ES-I3 (cell line): Measurements from ENCODE around the gene PRUNE2.
A peak's percentile ranks its signal among the peaks of the same experiment; 100 is the strongest.

ENCODE experiments used
- H3K36me3 ChIP-seq: 2 replicates; pipeline ENCODE4 v1.6.1; 2013; ENCODE audit warnings: mild to moderate bottlenecking, low read length, control low read depth, moderate library complexity; ENCODE audit not compliant: insufficient read depth
- H3K4me1 ChIP-seq: 2 replicates; pipeline ENCODE4 v1.6.1; 2013; ENCODE audit warnings: mild to moderate bottlenecking, control low read depth, low read length; ENCODE audit not compliant: insufficient read depth
- H3K9ac ChIP-seq: 2 replicates; pipeline ENCODE4 v1.6.1; 2013; ENCODE audit warnings: low read depth, mild to moderate bottlenecking, low read length, moderate library complexity
- H3K9me3 ChIP-seq: 2 replicates; pipeline ENCODE4 v1.6.1; 2013; ENCODE audit warnings: mild to moderate bottlenecking, low read length, moderate library complexity; ENCODE audit not compliant: control insufficient read depth, insufficient read depth

PRUNE2 gene

DNA sequence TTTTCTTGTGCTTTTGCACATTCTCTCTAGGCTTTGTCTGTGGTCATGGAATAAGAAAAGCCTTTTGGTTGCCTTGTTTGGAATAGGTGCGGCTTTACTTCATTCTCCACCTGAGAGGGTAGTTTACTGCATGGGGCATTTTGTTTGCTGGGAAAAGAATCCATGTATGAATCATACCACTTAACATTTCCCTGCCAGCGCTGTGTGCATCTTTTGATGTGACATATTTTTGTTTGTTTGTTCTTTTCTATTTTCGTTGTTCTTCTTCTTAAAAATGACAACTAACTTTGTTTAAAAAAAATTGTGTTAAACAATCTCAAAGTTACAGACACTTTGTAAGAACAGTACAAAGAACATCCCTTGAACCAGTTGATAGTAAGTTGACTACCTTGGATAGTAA is 333.8 kb downstream of the PRUNE2 start:
- H3K36me3 ChIP-seq = no peaks in the 10 kb centered on the region
- peak overlapping the region; percentile 36; the same call in 1 of the 2 replicates for H3K9ac ChIP-seq
- H3K4me1 ChIP-seq = peaks cover 8% of the 10 kb centered on the region
- H3K9me3 ChIP-seq = no peaks in the 10 kb centered on the region

DNA sequence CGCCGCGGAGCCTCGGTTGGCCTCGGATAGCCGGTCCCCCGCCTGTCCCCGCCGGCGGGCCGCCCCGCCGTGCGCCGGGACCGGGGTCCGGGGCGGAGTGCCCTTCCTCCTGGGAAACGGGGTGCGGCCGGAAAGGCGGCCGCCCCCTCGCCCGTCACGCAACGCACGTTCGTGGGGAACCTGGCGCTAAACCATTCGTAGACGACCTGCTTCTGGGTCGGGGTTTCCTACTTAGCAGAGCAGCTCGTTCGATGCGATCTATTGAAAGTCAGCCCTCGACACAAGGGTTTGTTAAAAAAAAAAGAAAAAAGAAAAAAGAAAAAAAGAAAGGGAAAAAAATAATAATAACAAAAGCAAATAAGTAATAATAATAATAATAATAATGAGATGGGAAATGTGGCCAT is 334.2 kb downstream of the PRUNE2 start:
- H3K36me3 ChIP-seq = no peaks in the 10 kb centered on the region
- H3K4me1 ChIP-seq = peaks cover 8% of the 10 kb centered on the region
- no peaks in the 10 kb centered on the region for H3K9me3 ChIP-seq
- H3K9ac ChIP-seq = peak overlapping the region; percentile 36; the same call in 1 of the 2 replicates

DNA sequence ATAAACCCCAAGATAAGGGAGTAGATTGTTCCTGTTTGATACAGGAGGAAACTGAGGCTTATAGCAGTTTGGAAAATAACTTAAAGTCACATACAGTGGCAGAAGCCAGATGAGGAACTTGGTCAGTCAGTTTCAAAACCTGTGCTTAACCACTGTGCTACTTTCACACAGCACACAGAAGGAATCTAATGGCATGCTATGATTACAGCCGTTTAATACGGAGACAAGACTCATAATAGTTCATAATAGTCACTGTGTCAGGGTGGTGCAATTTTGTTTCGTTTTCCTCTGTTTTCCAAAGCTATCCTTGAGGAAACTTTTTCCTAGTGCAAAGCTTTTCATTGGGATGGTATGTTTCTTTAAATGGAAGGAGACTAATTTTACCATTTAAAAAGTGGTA is 334.6 kb downstream of the PRUNE2 start:
- H3K4me1 ChIP-seq = peaks cover 7% of the 10 kb centered on the region
- H3K36me3 ChIP-seq = no peaks in the 10 kb centered on the region
- peak overlapping the region; percentile 36; the same call in 1 of the 2 replicates for H3K9ac ChIP-seq
- no peaks in the 10 kb centered on the region for H3K9me3 ChIP-seq

DNA sequence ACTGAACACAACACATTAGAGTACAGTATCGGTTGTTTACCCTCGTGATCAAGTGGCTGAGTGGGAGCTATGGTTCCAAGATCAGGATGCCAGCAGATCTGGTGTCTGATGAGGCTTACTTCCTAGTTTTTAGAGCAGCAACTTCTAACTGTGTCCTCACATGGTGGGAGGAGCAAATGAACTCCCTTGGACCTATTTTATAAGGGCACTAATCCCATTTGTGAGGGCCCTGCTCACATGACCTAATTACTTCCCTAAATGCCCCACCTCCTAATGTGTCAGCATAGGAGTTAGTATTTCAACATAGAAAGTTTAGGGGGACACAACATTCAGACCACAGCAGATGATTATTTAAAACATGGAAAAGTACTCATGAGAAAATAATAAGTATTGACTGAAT is 335.1 kb downstream of the PRUNE2 start:
- H3K9me3 ChIP-seq = no peaks in the 10 kb centered on the region
- H3K36me3 ChIP-seq = no peaks in the 10 kb centered on the region
- H3K4me1 ChIP-seq = peaks cover 4% of the 10 kb centered on the region; the same call in 1 of the 2 replicates
- H3K9ac ChIP-seq = no peak overlapping the region

DNA sequence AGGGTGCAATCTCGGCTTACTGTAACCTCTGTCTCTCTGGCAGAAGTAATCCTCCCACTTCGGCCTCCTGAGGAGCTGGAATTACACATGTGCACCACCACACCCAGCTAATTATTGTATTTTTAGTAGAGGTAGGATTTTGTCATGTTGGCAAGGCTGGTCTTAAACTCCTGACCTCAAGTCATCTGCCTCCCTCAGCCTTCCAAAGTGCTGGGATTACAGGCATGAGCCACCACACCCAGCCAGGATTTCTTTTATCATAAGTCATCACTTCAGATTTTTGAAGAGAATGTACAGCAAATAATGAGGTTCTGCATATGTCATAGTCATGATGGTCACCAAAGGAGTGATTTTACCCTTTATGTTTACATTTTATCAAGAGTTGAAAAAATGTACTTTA is 338.8 kb downstream of the PRUNE2 start:
- H3K9ac ChIP-seq = no peak overlapping the region

DNA sequence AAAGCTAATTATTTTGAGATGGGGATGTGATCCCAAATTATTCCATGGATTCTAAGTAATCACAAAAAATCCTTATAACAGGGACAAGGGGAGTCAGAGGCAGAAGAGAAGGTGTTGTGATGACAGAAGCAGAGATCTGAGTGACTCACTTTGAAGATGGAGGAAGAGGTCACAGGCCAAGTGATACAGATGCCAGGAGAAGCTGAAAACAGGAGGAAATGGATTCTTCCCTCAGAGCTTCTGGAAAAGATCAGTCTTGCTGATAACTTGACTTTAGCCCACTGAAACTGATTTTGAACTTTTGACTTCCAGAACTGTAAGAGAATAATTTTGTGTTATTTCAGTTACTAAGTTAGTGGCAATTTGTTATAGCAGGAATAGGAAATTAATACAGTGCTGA is 341.6 kb downstream of the PRUNE2 start:
- Histone ChIP-seq H3K36me3 (no peaks in the 10 kb centered on the region), H3K9me3 (no peaks in the 10 kb centered on the region; the same call in 1 of the 2 replicates), H3K9ac (no peak overlapping the region), H3K4me1 (no peaks in the 10 kb centered on the region)

More for the DNA sequence above, 338.8 kb downstream of the PRUNE2 start:
- no peaks in the 10 kb centered on the region for H3K36me3 ChIP-seq
- H3K9me3 ChIP-seq = no peaks in the 10 kb centered on the region
- no peaks in the 10 kb centered on the region for H3K4me1 ChIP-seq

DNA sequence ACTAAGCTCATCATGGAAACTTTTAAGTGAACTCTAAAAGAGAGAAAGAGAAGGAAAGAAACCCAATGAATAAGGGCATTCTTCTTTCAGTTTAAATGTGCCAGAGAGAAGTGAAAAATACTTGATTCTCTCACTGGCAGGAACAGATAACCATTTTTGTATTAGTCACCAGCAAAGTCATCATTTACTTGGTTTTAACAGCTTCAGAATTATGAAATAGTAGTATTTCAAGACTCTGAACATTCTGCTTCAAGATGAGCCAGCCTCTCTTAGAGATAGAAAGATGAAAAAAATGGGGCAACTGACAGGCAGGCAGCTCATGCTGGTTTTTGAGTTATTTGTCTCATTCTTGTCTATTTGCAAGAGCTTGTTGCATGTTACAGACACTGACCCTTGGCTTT is 343.4 kb downstream of the PRUNE2 start:
- Histone ChIP-seq H3K9me3 (no peaks in the 10 kb centered on the region; the same call in 1 of the 2 replicates), H3K9ac (no peak overlapping the region), H3K36me3 (no peaks in the 10 kb centered on the region), H3K4me1 (no peaks in the 10 kb centered on the region)

DNA sequence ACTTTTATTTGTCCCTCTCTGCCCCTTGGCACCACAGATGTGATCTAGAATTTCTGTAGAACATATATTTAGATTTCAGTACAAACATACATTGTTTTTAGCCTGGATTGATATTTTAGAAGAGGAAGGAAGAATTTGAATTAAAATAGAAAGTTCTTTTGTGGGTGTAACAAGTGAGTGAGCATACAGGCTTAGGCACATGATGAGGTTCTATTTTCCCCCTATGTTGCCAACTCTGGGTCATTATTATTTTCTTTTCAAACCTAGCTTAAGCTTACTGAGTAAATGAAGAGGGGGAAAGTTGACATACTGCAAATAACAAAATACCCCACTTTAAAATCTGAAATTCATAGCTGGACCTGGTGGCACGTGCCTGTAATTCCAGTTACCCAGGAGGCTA is 344.0 kb downstream of the PRUNE2 start:
- no peak overlapping the region for H3K9ac ChIP-seq

More for the DNA sequence above, 344.0 kb downstream of the PRUNE2 start:
- H3K36me3 ChIP-seq = no peaks in the 10 kb centered on the region
- no peaks in the 10 kb centered on the region for H3K4me1 ChIP-seq
- H3K9me3 ChIP-seq = no peaks in the 10 kb centered on the region; the same call in 1 of the 2 replicates
